Suprapubic skin (tissue), 3 donors: ENCODE data around the gene AQP5.

Experiments
- CTCF ChIP-seq, 2 donors: fragments of 200-600 bp in 1 of 2; fragments of 450-650 bp in 1 of 2; sonication (generic) in 1 of 2; IDR thresholded peaks; one replicate each; pipeline ENCODE4 v1.5.1; 2016 to 2019; ENCODE audit warnings: antibody characterized with exemption in 2 of 2, mild to moderate bottlenecking in 1 of 2, moderate library complexity in 1 of 2
- POLR2A ChIP-seq, 2 donors: fragments of 450-650 bp; IDR thresholded peaks; one replicate each; pipeline ENCODE4 v1.6.1; 2017; ENCODE audit warnings: antibody characterized with exemption in 2 of 2, mild to moderate bottlenecking in 2 of 2, moderate library complexity in 2 of 2

GRCh38 chr12:49978125-49978524 lies 16.5 kb downstream of the AQP5 start:
- no peak for TF ChIP-seq CTCF (IDR thresholded peaks at IDR 0.05)
- no peak for TF ChIP-seq POLR2A (IDR thresholded peaks at IDR 0.05)
